ENCODE measurements around the gene LAMA2.

LAMA2 gene

DNA sequence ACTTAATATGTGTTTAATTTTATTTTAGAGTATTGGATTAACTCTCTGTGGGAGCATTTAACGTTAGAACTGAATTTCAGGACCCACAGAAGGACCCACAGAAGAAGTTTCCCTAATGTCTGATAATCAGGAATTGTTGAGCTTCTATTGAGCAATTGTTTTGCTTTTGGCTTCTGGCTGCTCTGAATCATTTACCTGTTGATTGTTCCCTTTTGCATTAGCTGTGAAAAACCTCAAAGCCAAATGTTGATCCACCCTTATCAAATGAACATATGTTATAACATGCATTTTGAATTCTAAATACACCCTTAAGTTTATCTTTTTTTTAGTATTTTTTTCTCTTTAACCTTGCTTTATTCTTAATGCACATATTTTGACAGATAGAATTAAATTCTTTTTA lies 393.5 kb downstream of the LAMA2 start:
- Histone ChIP-seq H3K27me3 (ENCODE audit: control insufficient read depth in 1 of 2, insufficient read depth in 1 of 2, low read length in 2 of 2) (no peaks in the 10 kb centered on the region), H2BK120ac (ENCODE audit: low read depth, low read length) (no peak overlapping the region), H3K4ac (ENCODE audit: low read depth in 1 of 2, low read length in 2 of 2) (no peak overlapping the region), H3K9me3 (ENCODE audit: control insufficient read depth, low read length) (no peaks in the 10 kb centered on the region), H3K27ac (ENCODE audit: low read length, poor library complexity, severe bottlenecking) (no peak overlapping the region), H4K8ac (ENCODE audit: low read length) (no peak overlapping the region), H3K14ac (ENCODE audit: low read length in 2 of 2) (no peak overlapping the region), H3K4me2 (ENCODE audit: low read length, poor library complexity, severe bottlenecking) (no peak overlapping the region), H2BK15ac (ENCODE audit: low read depth, poor library complexity, severe bottlenecking) (no peak overlapping the region), H2BK12ac (ENCODE audit: low read length in 2 of 2) (no peak overlapping the region), H3K23ac (ENCODE audit: low read length in 2 of 2) (no peak overlapping the region), H2AK5ac (ENCODE audit: low read length, severe bottlenecking) (no peak overlapping the region), H3K4me3 (ENCODE audit: insufficient read depth in 1 of 2, low read depth in 1 of 2, low read length in 2 of 2) (no peak overlapping the region), H2AFZ (ENCODE audit: low read depth, low read length) (no peak overlapping the region), H3K18ac (ENCODE audit: low read depth in 1 of 2, low read length in 2 of 2) (no peak overlapping the region), H3K9ac (ENCODE audit: low read length) (no peak overlapping the region), H3K4me1 (ENCODE audit: control insufficient read depth, insufficient read depth, low read depth, low read length) (peaks cover 2% of the 10 kb centered on the region), H3K36me3 (ENCODE audit: control insufficient read depth in 1 of 2, insufficient read depth in 2 of 2, low read depth in 1 of 2, low read length in 2 of 2) (peaks cover 0 to 15% of the 10 kb centered on the region in 2 experiments), H2BK5ac (ENCODE audit: low read depth, low read length, poor library complexity, severe bottlenecking) (no peak overlapping the region), H4K91ac (ENCODE audit: low read length) (no peak overlapping the region), H3K79me1 (replicated peaks; ENCODE audit: low read length, poor library complexity, severe bottlenecking) (no peaks in the 10 kb centered on the region)
- 78% methylated on average over 1 of the region's 1 CpG for WGBS
- DNase-seq: no peak

GRCh38 chr6:129276986-129277385 lies 394.0 kb downstream of the LAMA2 start:
- Histone ChIP-seq H3K9ac (ENCODE audit: low read length) (no peak overlapping the region), H2BK12ac (ENCODE audit: low read length in 2 of 2) (no peak overlapping the region), H3K36me3 (ENCODE audit: control insufficient read depth in 1 of 2, insufficient read depth in 2 of 2, low read depth in 1 of 2, low read length in 2 of 2) (peaks cover 0 to 10% of the 10 kb centered on the region in 2 experiments), H4K91ac (ENCODE audit: low read length) (no peak overlapping the region), H3K4me2 (ENCODE audit: low read length, poor library complexity, severe bottlenecking) (no peak overlapping the region), H4K8ac (ENCODE audit: low read length) (no peak overlapping the region), H2BK120ac (ENCODE audit: low read depth, low read length) (no peak overlapping the region), H2BK5ac (ENCODE audit: low read depth, low read length, poor library complexity, severe bottlenecking) (no peak overlapping the region), H2AFZ (ENCODE audit: low read depth, low read length) (no peak overlapping the region), H3K27ac (ENCODE audit: low read length, poor library complexity, severe bottlenecking) (no peak overlapping the region), H3K18ac (ENCODE audit: low read depth in 1 of 2, low read length in 2 of 2) (no peak overlapping the region), H3K79me1 (replicated peaks; ENCODE audit: low read length, poor library complexity, severe bottlenecking) (no peaks in the 10 kb centered on the region), H2BK15ac (ENCODE audit: low read depth, poor library complexity, severe bottlenecking) (no peak overlapping the region), H3K4me3 (ENCODE audit: insufficient read depth in 1 of 2, low read depth in 1 of 2, low read length in 2 of 2) (no peak overlapping the region), H3K23ac (ENCODE audit: low read length in 2 of 2) (no peak overlapping the region), H3K9me3 (ENCODE audit: control insufficient read depth, low read length) (no peaks in the 10 kb centered on the region), H2AK5ac (ENCODE audit: low read length, severe bottlenecking) (no peak overlapping the region), H3K14ac (ENCODE audit: low read length in 2 of 2) (no peak overlapping the region), H3K27me3 (ENCODE audit: control insufficient read depth in 1 of 2, insufficient read depth in 1 of 2, low read length in 2 of 2) (no peaks in the 10 kb centered on the region), H3K4ac (ENCODE audit: low read depth in 1 of 2, low read length in 2 of 2) (no peak overlapping the region), H3K4me1 (ENCODE audit: control insufficient read depth, insufficient read depth, low read depth, low read length) (peaks cover 2% of the 10 kb centered on the region)
- DNase-seq: no peak
- 96% methylated on average over 4 of the region's 4 CpGs for WGBS

- peaks cover 2% of the 10 kb centered on the region for H3K4me1 ChIP-seq (ENCODE audit: control insufficient read depth, insufficient read depth, low read depth, low read length)
- DNase-seq: no peak
- H3K27me3 ChIP-seq (ENCODE audit: control insufficient read depth in 1 of 2, insufficient read depth in 1 of 2, low read length in 2 of 2): no peaks in the 10 kb centered on the region
- H2AK5ac ChIP-seq (ENCODE audit: low read length, severe bottlenecking): no peak overlapping the region
- no peak overlapping the region for H3K23ac ChIP-seq (ENCODE audit: low read length in 2 of 2)
- H4K91ac ChIP-seq (ENCODE audit: low read length): no peak overlapping the region
- H3K79me1 ChIP-seq (replicated peaks; ENCODE audit: low read length, poor library complexity, severe bottlenecking): no peaks in the 10 kb centered on the region
- H3K27ac ChIP-seq (ENCODE audit: low read length, poor library complexity, severe bottlenecking): no peak overlapping the region
- H3K4ac ChIP-seq (ENCODE audit: low read depth in 1 of 2, low read length in 2 of 2): no peak overlapping the region
- H4K8ac ChIP-seq (ENCODE audit: low read length): no peak overlapping the region
- no peak overlapping the region for H2AFZ ChIP-seq (ENCODE audit: low read depth, low read length)
- no peak overlapping the region for H2BK120ac ChIP-seq (ENCODE audit: low read depth, low read length)
- H2BK12ac ChIP-seq (ENCODE audit: low read length in 2 of 2): no peak overlapping the region
- H3K4me2 ChIP-seq (ENCODE audit: low read length, poor library complexity, severe bottlenecking): no peak overlapping the region
- peaks cover 0 to 8% of the 10 kb centered on the region in 2 experiments for H3K36me3 ChIP-seq (ENCODE audit: control insufficient read depth in 1 of 2, insufficient read depth in 2 of 2, low read depth in 1 of 2, low read length in 2 of 2)
- H3K9me3 ChIP-seq (ENCODE audit: control insufficient read depth, low read length): no peaks in the 10 kb centered on the region
- no peak overlapping the region for H3K4me3 ChIP-seq (ENCODE audit: insufficient read depth in 1 of 2, low read depth in 1 of 2, low read length in 2 of 2)
- WGBS: 83% methylated on average over 8 of the region's 11 CpGs
- H2BK15ac ChIP-seq (ENCODE audit: low read depth, poor library complexity, severe bottlenecking): no peak overlapping the region
- H3K18ac ChIP-seq (ENCODE audit: low read depth in 1 of 2, low read length in 2 of 2): no peak overlapping the region
- H3K14ac ChIP-seq (ENCODE audit: low read length in 2 of 2): no peak overlapping the region
- H3K9ac ChIP-seq (ENCODE audit: low read length): no peak overlapping the region
- H2BK5ac ChIP-seq (ENCODE audit: low read depth, low read length, poor library complexity, severe bottlenecking): no peak overlapping the region
These were observed 396.7 kb downstream of the LAMA2 start for GRCh38 chr6:129279343-129280292.

GRCh38 chr6:129280293-129280644 lies 397.3 kb downstream of the LAMA2 start:
- Histone ChIP-seq H3K4me3 (ENCODE audit: insufficient read depth in 1 of 2, low read depth in 1 of 2, low read length in 2 of 2) (no peak overlapping the region), H3K18ac (ENCODE audit: low read depth in 1 of 2, low read length in 2 of 2) (no peak overlapping the region), H2AK5ac (ENCODE audit: low read length, severe bottlenecking) (no peak overlapping the region), H3K27ac (ENCODE audit: low read length, poor library complexity, severe bottlenecking) (no peak overlapping the region), H3K23ac (ENCODE audit: low read length in 2 of 2) (no peak overlapping the region), H3K27me3 (ENCODE audit: control insufficient read depth in 1 of 2, insufficient read depth in 1 of 2, low read length in 2 of 2) (no peaks in the 10 kb centered on the region), H3K4me1 (ENCODE audit: control insufficient read depth, insufficient read depth, low read depth, low read length) (peaks cover 2% of the 10 kb centered on the region), H2BK12ac (ENCODE audit: low read length in 2 of 2) (no peak overlapping the region), H2BK5ac (ENCODE audit: low read depth, low read length, poor library complexity, severe bottlenecking) (no peak overlapping the region), H2AFZ (ENCODE audit: low read depth, low read length) (no peak overlapping the region), H3K36me3 (ENCODE audit: control insufficient read depth in 1 of 2, insufficient read depth in 2 of 2, low read depth in 1 of 2, low read length in 2 of 2) (peaks cover 0 to 8% of the 10 kb centered on the region in 2 experiments), H4K91ac (ENCODE audit: low read length) (no peak overlapping the region), H3K4ac (ENCODE audit: low read depth in 1 of 2, low read length in 2 of 2) (no peak overlapping the region), H3K9me3 (ENCODE audit: control insufficient read depth, low read length) (no peaks in the 10 kb centered on the region), H3K4me2 (ENCODE audit: low read length, poor library complexity, severe bottlenecking) (no peak overlapping the region), H4K8ac (ENCODE audit: low read length) (no peak overlapping the region), H2BK15ac (ENCODE audit: low read depth, poor library complexity, severe bottlenecking) (no peak overlapping the region), H2BK120ac (ENCODE audit: low read depth, low read length) (no peak overlapping the region), H3K14ac (ENCODE audit: low read length in 2 of 2) (no peak overlapping the region), H3K9ac (ENCODE audit: low read length) (no peak overlapping the region), H3K79me1 (replicated peaks; ENCODE audit: low read length, poor library complexity, severe bottlenecking) (no peaks in the 10 kb centered on the region)
- no peak for DNase-seq

Data from mesenchymal stem cell (in vitro differentiated cells and primary cell).